HTERT RPE-1 (cell line): Measurements from ENCODE around the gene IGSF21.

Experiments used
- in situ Hi-C: fragments of 300-500 bp; cut with MboI; formaldehyde crosslinking; loops from 4 replicates; pipeline ENCODE4 v1.14.3; 2020; ENCODE audit warnings: low sequenced_read_pairs

IGSF21 gene

GRCh38 chr1:18094096-18094495 is 13.5 kb upstream of the IGSF21 start:
- in situ Hi-C loops: no loop called here

GRCh38 chr1:18097206-18097605 is 10.4 kb upstream of the IGSF21 start:
- in situ Hi-C loops: no loop called here

GRCh38 chr1:18099026-18099425 is 8.6 kb upstream of the IGSF21 start:
- in situ Hi-C loops: no loop called here

GRCh38 chr1:18100060-18100459 is 7.5 kb upstream of the IGSF21 start:
- in situ Hi-C loops: no loop called here

DNA sequence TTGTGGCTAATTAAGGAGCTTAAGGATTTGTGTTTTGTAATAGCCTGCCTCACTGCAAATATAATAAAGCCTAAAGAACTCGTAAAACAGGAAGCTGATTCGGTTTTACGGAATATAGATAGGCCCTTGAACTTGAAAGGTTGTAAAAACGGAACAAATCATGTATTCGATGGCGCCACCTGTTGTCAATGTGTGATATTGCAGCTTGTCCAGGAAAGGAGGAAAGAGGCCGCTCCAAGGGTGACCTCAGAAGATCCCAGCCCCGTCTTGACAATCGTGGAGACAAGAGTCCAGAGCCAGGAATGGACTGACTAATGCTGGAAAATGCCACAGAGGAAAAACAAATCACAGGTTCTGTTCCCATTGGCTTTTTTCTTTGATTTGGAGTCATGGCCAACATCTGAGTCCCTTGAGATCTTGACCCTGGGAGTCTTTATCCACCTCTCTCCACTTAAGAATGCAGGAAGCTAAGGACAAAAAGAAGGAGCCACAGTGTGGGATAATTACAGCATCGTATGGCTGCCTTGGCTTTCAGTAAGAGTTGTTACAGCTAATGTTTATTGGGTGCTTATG is 7.0 kb upstream of the IGSF21 start:
- in situ Hi-C loops: no loop called here

DNA sequence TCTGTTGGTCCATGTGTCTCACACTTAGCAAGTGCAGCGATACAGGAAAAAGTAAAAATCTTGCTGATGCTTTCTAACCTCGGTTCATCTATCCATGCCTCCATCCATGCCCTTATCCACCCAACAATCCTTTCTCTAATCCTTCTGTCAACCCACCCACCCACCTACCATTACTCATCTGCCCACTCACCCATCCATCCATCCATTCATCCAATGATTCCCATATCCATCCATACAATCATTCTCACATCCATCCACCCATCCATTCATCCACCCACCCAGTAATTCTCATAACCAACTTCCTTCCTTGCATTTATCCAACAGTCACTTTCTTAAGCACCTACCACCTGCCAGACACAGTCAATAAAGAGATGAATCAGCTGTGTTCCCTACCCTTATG is 6.1 kb upstream of the IGSF21 start:
- in situ Hi-C loops: no loop called here

DNA sequence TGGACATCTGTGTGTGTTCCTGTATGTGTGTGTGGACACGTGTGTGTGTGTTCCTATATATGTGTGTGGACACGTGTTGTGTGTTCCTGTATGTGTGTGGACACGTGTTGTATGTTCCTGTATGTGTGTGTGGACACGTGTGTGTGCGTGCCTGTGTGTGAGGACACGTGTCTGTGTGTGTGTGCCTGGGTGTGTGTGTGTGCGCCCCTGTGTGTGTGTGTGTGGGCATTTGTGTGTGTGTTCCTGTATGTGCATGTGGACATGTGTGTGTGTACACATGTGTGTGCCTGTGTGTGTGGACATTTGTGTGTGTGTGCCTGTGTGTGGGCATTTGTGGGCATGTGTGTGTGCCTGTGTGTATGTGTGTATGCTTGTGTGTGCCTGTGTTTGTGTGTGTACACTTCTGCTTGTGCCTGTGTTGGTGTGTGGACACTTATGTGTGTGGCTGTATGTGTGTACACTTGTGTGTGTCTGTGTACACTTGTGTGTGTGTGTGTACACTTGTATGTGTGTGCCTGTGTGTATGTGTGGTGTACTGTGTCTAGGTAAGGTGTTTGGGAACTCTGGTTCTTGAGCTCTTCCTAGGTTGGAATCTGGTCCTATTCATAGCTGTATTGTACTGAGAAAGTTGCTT is 3.7 kb upstream of the IGSF21 start:
- in situ Hi-C loops: no loop called here

DNA sequence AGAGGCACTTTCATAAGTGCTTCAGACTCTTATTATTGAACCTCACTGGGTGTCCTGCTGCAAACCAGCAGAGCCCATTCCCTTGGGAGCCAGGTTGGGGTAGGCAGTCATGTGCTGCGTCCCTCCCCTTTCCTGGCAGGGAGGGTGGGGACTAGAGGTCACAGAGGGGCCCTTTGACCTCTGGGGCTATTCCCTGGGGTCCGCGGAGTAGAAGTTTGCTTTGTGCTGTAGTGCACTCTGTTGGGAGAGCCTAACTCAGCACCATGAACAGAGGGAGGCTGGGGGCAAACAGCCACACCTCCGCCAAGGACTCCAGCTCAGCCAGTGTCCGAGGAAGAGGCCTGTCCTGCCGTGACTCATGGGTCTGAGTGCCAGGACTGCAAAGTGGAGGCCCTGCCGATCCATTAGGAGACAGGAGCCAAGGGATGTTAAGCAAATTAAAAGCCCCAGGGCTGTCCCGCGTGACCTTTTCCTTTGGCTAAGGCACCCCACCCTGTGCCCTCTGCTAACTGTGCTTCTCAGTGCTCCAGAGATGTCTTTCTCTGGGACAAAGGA is 3.0 kb upstream of the IGSF21 start:
- in situ Hi-C loops: no loop called here

- in situ Hi-C loops: no loop called here
Measured at GRCh38 chr1:18105196-18105595, 2.4 kb upstream of the IGSF21 start.

- in situ Hi-C loops: no loop called here
Measured at GRCh38 chr1:18108299-18109057, 880 bp downstream of the IGSF21 start.

DNA sequence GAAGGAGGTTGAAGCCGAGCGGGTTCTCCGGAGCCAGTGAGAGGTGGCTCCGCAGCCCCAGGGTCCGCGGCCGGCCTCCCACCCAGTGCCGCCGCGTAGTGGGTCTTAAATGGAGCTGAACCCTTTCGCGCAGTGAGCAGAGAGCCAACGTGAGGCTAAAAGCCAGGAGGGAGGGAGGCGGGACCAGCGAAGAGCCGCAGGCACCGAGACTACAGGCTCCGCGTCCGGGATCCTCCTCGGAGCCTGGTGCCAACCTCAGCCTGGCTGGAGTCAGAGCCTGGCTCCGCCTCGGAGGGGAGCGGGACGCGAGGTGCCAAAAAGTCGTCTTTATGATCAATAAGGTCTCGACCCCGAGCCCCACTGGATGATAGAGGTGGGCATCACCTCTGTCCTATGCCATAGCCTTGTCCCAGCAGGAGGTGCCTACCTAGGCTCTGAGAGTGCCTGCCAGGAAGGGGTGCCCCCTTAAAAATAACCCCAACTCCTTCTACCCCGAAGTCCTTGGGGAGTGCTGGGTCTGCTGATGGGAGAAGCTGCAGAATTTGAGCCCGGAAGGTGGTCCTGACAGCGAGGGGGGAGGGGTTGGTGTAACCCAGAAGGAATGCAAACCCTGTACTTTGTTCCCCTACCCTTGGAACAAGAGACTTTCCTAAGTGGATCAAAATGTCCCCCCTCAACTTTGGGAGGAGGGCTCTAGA is 1.6 kb downstream of the IGSF21 start:
- in situ Hi-C loops: no loop called here

DNA sequence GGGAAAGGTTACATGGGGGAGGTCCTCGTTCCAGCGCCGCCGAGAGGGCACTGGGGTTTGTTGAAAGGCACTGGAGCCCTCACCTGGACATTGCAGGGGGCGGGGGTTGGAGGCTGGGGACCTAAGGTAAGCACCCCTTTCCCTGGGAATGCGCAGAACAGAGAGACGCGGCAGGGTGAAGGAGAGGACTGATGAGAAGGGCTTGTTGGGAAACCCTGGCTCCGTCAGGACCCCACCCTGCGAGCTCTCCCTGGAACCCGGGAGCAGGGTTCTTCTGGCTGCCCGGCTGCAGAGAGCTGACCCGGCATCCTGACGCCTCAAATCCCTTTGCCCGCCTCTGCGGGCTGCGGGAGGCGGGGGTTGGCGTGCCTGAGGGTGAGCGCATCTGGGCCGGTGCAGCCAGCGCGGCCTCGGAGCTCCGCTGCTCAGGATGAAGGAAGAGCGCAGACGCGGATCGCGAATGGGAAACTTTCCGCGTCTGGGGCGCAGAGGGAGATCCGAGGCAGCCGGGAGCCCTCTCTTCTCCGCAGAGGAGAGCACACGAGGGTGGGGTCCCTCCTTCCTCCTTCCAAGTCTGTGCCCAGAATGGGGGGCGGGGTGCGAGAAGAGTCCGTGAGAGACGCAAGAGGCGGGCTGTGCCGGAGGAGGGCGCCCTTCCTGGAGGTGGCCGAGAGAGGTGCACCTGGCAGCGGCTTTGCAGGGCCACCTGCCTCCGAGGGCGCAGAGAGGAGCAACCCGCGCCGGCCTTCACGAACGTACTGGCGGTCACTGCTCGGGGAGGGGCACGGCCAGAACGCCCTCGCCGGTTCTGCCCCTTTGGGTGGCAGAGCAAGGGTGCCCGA is 2.4 kb downstream of the IGSF21 start:
- in situ Hi-C loops: no loop called here

- in situ Hi-C loops: no loop called here
Measured at GRCh38 chr1:18110598-18110939, 3.0 kb downstream of the IGSF21 start.

DNA sequence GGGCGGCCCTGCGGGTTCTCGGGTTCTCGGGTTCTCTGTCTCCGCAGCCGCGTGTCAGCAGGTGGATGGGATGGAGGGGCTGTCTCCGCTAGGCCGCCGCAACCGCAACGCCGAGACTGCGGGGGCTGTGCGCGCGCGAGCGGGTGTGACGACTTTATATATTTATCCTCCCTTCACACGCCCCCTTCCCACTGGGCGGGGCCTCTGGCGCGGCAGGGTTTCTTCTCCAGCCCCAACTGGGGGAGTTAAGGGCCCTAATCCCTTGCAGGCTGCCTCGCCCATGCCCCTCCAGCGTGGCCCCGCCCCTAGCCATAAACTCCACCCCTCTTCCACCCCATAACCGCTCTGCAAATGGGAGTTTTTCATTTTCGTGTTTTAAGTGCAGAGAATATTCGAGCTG is 3.4 kb downstream of the IGSF21 start:
- in situ Hi-C loops: no loop called here

DNA sequence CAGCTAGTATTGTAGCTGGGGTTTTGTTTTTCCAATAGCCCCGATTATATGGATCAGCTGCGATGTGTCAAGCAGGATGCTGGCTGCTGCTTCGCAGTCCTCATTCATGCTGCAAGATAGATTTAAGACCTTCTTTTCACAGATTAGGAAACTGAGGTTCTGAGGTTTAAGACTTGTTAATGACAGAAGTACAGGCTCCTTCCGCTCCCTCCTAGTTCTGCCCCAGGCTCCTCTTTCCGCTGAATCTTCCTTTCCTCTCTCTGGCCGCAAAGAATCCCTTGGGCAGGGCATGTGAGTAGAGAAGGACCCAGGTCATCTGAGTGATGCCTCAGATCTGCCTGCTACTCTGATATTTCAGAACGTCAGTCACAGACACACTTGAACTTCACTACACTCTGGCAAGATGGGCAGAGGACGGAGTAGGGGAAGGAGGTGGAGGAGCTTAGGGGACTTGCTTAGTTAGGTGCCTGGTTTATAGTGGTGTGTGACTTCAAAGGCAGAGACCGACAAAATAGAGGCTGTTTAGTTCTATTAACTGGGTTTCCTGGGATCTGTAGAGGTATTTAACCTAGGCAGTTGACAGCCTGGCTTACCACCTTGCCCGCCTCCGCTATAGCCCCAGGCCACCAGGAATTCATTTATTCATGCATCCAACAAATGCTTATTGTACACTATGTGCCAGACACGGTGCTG is 4.2 kb downstream of the IGSF21 start:
- in situ Hi-C loops: no loop called here

- in situ Hi-C loops: no loop called here
Measured at GRCh38 chr1:18112611-18113010, 5.0 kb downstream of the IGSF21 start.

GRCh38 chr1:18114726-18115410 is 7.3 kb downstream of the IGSF21 start:
- in situ Hi-C loops: no loop called here

- in situ Hi-C loops: no loop called here
Measured at GRCh38 chr1:18116777-18117176, 9.2 kb downstream of the IGSF21 start.

- in situ Hi-C loops: no loop called here
Measured at GRCh38 chr1:18118078-18118477, 10.5 kb downstream of the IGSF21 start.

DNA sequence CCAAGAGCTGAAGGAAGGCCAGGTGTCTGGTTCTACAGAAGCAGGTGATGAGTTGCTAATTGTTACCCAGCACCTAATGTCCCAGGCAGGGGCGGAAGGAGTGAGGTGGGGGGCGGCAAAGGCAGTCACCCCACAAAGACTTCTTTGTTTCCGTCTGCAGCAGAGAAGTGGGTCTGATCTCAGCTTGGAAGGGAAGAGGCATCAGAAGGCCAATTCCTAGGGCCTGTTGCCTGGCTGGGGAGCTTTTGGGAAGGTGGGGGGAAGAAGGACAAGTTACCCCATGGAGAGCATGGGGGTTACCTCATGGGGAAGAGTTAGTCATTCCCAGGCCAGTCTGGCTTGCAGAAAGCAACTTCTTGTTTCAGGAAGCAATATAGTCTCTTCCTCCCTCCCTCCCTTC is 10.9 kb downstream of the IGSF21 start:
- in situ Hi-C loops: no loop called here
